ENCODE measurements around the gene CTTNBP2. TPM values are rescaled to one million over a fixed set of nuclear protein-coding genes. Genes with fewer than 3 reads are reported as not detected.
A peak's percentile ranks its signal among the peaks of the same experiment; 100 is the strongest.

Gene CTTNBP2
- total and polyA plus RNA-seq, 2 of the 4 experiments (the other 2 are of a cell fraction), result 6.6 to 11.3 TPM

DNA sequence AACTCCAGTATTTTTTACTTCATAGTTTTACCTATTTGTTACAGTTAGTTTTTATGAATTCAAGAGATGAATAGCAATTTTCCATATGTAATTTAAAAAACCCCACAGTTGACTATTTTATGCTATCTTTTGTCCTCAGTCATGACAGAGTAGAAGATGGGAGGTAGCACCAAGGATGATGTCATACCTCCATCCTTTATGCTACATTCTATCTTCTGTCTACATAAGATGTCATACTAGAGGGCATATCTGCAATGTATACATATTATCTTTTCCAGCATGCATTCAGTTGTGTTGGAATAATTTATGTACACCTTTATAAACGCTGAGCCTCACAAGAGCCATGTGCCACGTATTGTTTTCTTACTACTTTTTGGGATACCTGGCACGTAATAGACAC is 209.2 kb downstream of the CTTNBP2 start:
- Histone ChIP-seq H3K9ac (ENCODE audit: low read depth, low read length) (no peak overlapping the region), H3K4ac (ENCODE audit: low read depth, low read length) (no peak overlapping the region), H4K5ac (ENCODE audit: low read depth, low read length) (peak overlapping the region; percentile 36; the same call in 1 of the 2 replicates), H3K9me3 (ENCODE audit: control insufficient read depth, insufficient read depth, low read length) (no peaks in the 10 kb centered on the region), H3K56ac (ENCODE audit: extremely low read depth, insufficient read depth, low read length) (no peak overlapping the region), H3K18ac (ENCODE audit: low read depth, low read length) (peak overlapping the region; percentile 33; the same call in 1 of the 2 replicates), H4K20me1 (ENCODE audit: insufficient read depth, low read length) (no peaks in the 10 kb centered on the region), H2AK5ac (ENCODE audit: low read depth, low read length) (no peak overlapping the region), H3K9me1 (ENCODE audit: insufficient read depth, low read length) (peaks cover 7% of the 10 kb centered on the region), H2AK9ac (replicated peaks; ENCODE audit: low read depth, low read length, poor library complexity) (no peak overlapping the region), H3K79me1 (ENCODE audit: low read depth in 1 of 2, low read length in 2 of 2) (no peaks in the 10 kb centered on the region), H3K36me3 (ENCODE audit: control insufficient read depth, insufficient read depth, low read length) (no peaks in the 10 kb centered on the region), H3K27ac (ENCODE audit: insufficient read depth, low read length) (no peak overlapping the region), H2BK120ac (ENCODE audit: low read depth, low read length) (peak overlapping the region; percentile 97; the same call in 1 of the 2 replicates), H2AFZ (replicated peaks; ENCODE audit: low read length, poor library complexity) (no peak overlapping the region), H3K4me3 (ENCODE audit: insufficient read depth, low read depth, low read length) (no peak overlapping the region), H2BK15ac (ENCODE audit: low read depth, low read length) (no peak overlapping the region; the same call in 2 of the 3 replicates), H3K14ac (replicated peaks; ENCODE audit: low read depth, low read length) (no peak overlapping the region), H2BK20ac (ENCODE audit: low read depth, low read length) (peak overlapping the region; percentile 51; the same call in 1 of the 2 replicates), H3K4me1 (ENCODE audit: control insufficient read depth, insufficient read depth, low read length) (peaks cover 19% of the 10 kb centered on the region), H4K8ac (ENCODE audit: low read depth in 2 of 2, low read length in 2 of 2) (0 out of 4 replicates have a peak overlapping the region, but pooled peaks of 1 of the 2 experiments have one; percentile 22), H3K23ac (ENCODE audit: low read depth, low read length) (no peak overlapping the region), H2BK5ac (ENCODE audit: low read depth, low read length, poor library complexity, severe bottlenecking) (no peak overlapping the region), H3K27me3 (ENCODE audit: control insufficient read depth, insufficient read depth, low read length) (no peaks in the 10 kb centered on the region), H4K91ac (ENCODE audit: insufficient read depth, low read depth, low read length) (no peak overlapping the region), H3K4me2 (ENCODE audit: low read depth, low read length) (no peak overlapping the region)
- no TSS peak for BruUV-seq (replicated peaks)
- intact Hi-C loops (cut with micrococcal nuclease) (no loop called here), dilution Hi-C loops (cut with HindIII; ENCODE audit: low sequenced_read_pairs, unreplicated experiment) (no loop called here), in situ Hi-C loops (cut with MboI; ENCODE audit: low sequenced_read_pairs) (no loop called here)
- ATAC-seq (ENCODE audit: low read depth) (no peak), DNase-seq (no peak)
- WGBS, 2 experiments (ENCODE audit: extremely low coverage in 2 of 2, insufficient read length in 1 of 2), result no CpG with 5 or more reads among the region's 3 CpGs
- TF ChIP-seq RFX5 (IDR thresholded peaks at IDR 0.05; ENCODE audit: low read depth, low read length) (no peak), FOS (IDR thresholded peaks at IDR 0.05; ENCODE audit: low read depth, low read length) (no peak)
- TF ChIP-seq, protein P1, sequence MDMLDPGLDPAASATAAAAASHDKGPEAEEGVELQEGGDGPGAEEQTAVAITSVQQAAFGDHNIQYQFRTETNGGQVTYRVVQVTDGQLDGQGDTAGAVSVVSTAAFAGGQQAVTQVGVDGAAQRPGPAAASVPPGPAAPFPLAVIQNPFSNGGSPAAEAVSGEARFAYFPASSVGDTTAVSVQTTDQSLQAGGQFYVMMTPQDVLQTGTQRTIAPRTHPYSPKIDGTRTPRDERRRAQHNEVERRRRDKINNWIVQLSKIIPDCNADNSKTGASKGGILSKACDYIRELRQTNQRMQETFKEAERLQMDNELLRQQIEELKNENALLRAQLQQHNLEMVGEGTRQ (IDR thresholded peaks at IDR 0.05; ENCODE audit: low read depth, low read length), result no peak
- POLR2A ChIA-PET (ENCODE audit: unreplicated experiment), result no interaction called here
- CTCF ChIA-PET, result no interaction called here
